Measurements from ENCODE around the gene RAB20. TPM values are rescaled to one million over a fixed set of nuclear protein-coding genes. Genes with fewer than 3 reads are reported as not detected.

RAB20 gene
- total and polyA plus RNA-seq, 4 donors = 9.8 to 36.9 (median 25.2) TPM

- TF ChIP-seq ZBTB33 (IDR thresholded peaks at IDR 0.05) (no peak), JUND (IDR thresholded peaks at IDR 0.05) (no peak)
These were observed 85.3 kb downstream of the RAB20 start (continued) for GRCh38 chr13:110476220-110476617.

- Histone ChIP-seq H3K36me3 (ENCODE audit: control insufficient read depth in 4 of 4, insufficient read depth in 3 of 4, low read depth in 1 of 4, low read length in 3 of 4) (peaks cover 0 to 2% (median 0%) of the 10 kb centered on the region in 4 donors), H3K27me3 (ENCODE audit: control insufficient read depth in 4 of 4, insufficient read depth in 4 of 4, low read length in 3 of 4) (no peaks in the 10 kb centered on the region), H3K4me1 (ENCODE audit: control insufficient read depth in 4 of 4, insufficient read depth in 4 of 4, low read length in 3 of 4) (peaks cover 0 to 5% (median 0%) of the 10 kb centered on the region in 4 donors), H3K9ac (ENCODE audit: low read depth in 1 of 2, low read length in 2 of 2) (no peak overlapping the region), H3K27ac (ENCODE audit: low read depth in 1 of 2, low read length in 2 of 2) (no peak overlapping the region), H3K4me3 (ENCODE audit: low read depth in 1 of 3, low read length in 3 of 3) (no peak overlapping the region), H3K9me3 (ENCODE audit: control insufficient read depth in 4 of 4, low read length in 3 of 4) (no peaks in the 10 kb centered on the region)
- WGBS = 92% methylated on average over 18 of the region's 18 CpGs
- no peak for DNase-seq (ENCODE audit: low spot score)
- TF ChIP-seq RXRA (IDR thresholded peaks at IDR 0.05) (no peak), ZBTB33 (IDR thresholded peaks at IDR 0.05) (no peak), TAF1 (conservative IDR thresholded peaks at IDR 0.05) (no peak), FOXA1 (IDR thresholded peaks at IDR 0.05) (no peak), EGR1 (IDR thresholded peaks at IDR 0.05; ENCODE audit: low read depth in 2 of 2) (no peak), HNF4G (IDR thresholded peaks at IDR 0.05) (no peak), YY1 (IDR thresholded peaks at IDR 0.05) (no peak), NR2F2 (IDR thresholded peaks at IDR 0.05) (no peak), GABPA (IDR thresholded peaks at IDR 0.05 in 1 of 2, conservative IDR thresholded peaks at IDR 0.05 in 1 of 2) (no peak), ATF3 (IDR thresholded peaks at IDR 0.05) (no peak), JUND (IDR thresholded peaks at IDR 0.05) (no peak), SP1 (IDR thresholded peaks at IDR 0.05) (no peak), HNF4A (conservative IDR thresholded peaks at IDR 0.05) (no peak), RAD21 (IDR thresholded peaks at IDR 0.05) (no peak), FOXA2 (IDR thresholded peaks at IDR 0.05) (no peak), REST (IDR thresholded peaks at IDR 0.05) (no peak)
- TF ChIP-seq, protein P1, sequence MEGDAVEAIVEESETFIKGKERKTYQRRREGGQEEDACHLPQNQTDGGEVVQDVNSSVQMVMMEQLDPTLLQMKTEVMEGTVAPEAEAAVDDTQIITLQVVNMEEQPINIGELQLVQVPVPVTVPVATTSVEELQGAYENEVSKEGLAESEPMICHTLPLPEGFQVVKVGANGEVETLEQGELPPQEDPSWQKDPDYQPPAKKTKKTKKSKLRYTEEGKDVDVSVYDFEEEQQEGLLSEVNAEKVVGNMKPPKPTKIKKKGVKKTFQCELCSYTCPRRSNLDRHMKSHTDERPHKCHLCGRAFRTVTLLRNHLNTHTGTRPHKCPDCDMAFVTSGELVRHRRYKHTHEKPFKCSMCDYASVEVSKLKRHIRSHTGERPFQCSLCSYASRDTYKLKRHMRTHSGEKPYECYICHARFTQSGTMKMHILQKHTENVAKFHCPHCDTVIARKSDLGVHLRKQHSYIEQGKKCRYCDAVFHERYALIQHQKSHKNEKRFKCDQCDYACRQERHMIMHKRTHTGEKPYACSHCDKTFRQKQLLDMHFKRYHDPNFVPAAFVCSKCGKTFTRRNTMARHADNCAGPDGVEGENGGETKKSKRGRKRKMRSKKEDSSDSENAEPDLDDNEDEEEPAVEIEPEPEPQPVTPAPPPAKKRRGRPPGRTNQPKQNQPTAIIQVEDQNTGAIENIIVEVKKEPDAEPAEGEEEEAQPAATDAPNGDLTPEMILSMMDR (IDR thresholded peaks at IDR 0.05; ENCODE audit: low read depth, low read length, missing input control) = no peak
These were observed 85.8 kb downstream of the RAB20 start for GRCh38 chr13:110475550-110476219.

Measured in liver (tissue), 9 donors.